GM19455 (cell line): ENCODE data around the gene JMJD6.
"Not testable (repeated sequence)": the region's sequence is repeated elsewhere in the genome, so short reads cannot be mapped to it uniquely, and the experiment has no call there.

ENCODE experiments used
- ATAC-seq: cut with Tn5 transposase; IDR thresholded peaks from one replicate; pipeline ENCODE4 v1.9.1; 2021; ENCODE audit not compliant: unreplicated experiment

The JMJD6 gene

DNA sequence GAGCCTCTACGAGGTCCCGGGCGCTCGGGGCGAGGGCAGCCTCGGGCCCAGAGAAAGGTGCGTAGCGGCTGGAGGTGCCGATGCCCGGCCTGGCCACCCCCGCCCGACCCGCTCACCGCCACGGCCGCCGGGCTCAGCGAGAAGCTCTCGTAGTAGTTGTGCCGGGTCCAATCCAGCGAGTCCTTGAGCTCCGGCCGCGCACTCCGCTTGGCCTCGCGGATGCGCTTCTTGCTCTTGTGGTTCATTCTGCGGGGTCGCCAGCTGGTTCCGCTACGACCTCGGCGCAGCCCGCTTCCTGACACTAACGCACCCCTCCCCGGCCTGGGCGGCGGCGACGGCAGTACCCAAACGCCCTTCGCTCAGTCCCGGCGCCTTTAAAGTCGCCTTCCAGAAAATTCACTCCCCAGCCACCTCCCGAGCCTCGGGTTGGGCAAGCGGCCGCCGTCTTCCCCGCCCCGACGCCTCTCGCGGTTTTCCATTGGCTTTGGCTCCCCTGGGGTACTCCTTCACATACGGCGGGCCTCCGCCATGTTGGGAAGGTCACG lies at the start of gene JMJD6:
JMJD6 (minus strand) TSS at position 376 of the 545 bp plus-strand sequence; CDS start at position 245, 131 bp downstream.
- ATAC-seq, result peak; percentile 74

DNA sequence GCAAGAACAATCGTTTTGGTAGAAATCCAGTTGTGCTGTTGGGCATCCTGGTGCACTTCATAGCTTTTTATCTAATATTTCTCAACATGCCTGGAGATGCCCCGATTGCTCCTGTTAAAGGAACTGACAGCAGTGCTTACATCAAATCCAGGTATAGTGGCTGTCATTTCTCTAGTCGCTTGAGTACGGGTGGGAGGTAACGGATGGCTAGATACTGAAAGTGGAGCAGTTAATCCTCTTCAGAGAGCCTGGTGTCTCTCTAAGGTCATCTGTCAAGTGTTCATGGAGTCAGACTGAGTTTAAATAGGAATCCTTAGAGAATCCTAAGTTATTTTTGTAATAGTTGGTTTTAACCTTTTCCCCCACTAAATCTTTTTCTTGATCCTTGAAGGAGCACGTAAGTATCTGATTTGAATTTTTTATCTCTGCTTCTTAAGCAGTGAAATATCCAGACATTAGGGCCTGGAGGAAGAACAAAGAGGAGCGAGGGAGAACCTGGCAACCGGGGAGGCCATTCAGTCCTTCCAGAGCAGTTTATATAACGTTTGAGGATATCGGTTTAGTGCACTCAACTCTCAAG lies 48.7 kb upstream of the JMJD6 start:
- ATAC-seq, result no peak

DNA sequence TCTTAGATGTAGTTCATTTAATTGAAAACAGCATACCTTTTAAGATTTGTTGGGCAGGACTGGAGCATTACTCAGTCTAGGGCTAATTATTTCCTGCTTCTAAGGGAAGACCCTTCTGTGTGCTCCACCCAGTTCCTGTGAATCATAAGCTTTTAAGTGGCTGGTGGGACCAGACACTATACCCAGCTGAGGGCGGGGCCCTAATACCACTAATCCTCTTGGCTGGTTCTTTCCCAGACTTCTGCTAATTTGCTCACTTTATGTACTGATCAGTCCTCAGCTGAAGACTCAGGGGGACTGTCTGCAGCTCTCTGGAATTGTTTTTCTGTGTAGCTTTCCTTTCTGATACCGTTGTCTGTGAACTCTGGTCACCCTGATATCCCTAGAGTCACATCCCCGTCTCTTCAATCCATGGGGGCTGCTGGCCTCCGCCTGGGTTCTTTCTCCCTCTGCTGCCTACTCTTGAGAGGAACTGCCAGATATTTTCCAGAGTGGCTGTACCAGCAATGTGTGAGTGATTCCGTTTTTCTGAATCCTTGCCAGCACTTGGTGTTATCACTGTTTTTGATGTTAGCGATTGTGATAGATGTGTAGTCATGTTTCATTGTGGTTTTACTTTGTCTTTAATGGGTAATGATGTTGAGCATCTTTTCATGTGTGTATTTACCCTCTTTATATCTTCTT lies 46.6 kb upstream of the JMJD6 start:
- no peak for ATAC-seq

DNA sequence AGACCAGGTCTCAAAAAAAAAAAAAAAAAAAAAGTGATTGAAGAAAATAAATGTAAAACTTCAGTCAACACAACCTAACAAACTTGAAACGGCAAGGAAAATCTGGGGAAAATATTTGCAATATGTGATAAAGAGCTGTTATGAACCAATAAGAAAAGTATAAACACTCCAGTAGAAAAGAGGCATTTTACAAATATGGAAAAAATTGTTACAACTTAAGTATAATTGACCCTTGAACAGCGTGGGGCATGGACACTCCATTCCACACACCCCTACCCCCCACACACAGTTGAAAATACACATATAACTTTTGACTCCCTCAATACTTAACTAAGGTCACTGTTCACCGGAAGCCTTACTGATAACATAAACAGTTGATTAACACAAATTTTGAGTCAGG lies 32.2 kb upstream of the JMJD6 start:
- no peak for ATAC-seq

- ATAC-seq, result no peak
Observed at GRCh38 chr17:76757256-76757655, 30.9 kb upstream of the JMJD6 start.

DNA sequence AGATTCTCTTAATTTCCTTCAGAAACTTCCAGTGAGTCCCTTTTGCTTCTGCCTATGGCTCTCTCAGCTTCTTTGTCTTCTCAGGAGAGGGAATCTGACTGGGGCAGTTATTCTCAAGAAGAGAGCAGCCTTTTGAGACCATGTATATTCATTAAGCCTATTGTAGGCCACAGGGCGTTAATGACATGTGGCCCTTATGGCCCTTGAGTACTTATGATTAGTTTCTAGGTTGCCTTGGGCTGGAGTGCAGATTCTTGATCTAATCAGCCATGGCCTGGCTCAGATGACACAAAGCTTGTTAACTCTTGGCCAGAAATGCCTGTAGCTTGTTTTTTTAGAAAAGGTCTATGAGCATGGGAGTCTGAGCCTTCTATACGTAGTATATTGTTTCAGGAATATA lies 28.9 kb upstream of the JMJD6 start:
- no peak for ATAC-seq

GRCh38 chr17:76753061-76753961 lies 26.9 kb upstream of the JMJD6 start:
- no peak for ATAC-seq

DNA sequence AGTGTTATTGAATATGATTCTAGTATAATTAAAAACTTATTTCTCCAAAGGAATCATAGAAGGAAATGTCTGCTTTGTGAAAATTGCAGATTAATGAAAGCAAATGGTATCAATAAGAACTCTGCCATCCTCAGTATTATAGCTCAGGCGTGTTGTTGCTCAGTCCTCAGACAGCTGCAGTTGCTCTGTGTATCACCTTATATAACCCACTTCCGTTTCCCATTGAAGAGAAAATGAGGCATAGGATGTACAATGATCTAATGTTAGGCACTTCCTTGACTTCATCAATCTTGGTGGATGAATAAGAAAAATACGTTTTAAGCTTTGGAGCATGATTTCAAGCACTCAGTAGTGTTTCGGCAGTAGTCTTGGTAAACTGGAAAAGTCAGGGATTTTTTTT lies 25.6 kb upstream of the JMJD6 start:
- ATAC-seq, result no peak

DNA sequence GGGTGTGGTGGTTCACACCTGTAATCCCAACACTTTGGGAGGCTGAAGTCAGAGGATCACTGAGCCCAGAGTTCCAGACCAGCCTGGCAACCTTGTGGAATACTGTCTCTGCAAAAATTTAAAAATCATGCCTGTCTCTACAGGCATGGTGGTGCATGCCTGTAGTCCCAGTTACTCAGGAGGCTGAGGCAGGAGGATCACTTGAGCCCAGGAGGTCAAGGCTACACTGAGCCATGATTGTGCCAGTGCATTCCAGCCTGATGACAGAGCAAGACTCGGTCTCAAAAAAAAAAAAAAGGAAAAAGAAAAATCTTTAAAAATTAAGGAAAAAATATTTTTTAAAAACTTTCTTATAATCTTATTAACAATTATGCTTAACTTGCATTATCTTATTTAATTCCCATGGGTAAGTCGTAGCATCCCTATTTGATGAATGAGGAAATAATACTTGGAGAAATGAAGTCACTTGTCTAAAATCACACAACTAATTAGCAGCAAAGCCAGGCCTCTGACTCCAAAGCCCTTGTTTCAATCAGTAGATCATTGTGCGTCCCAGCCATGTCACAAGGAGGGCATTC lies 25.1 kb upstream of the JMJD6 start:
- ATAC-seq, result no peak

DNA sequence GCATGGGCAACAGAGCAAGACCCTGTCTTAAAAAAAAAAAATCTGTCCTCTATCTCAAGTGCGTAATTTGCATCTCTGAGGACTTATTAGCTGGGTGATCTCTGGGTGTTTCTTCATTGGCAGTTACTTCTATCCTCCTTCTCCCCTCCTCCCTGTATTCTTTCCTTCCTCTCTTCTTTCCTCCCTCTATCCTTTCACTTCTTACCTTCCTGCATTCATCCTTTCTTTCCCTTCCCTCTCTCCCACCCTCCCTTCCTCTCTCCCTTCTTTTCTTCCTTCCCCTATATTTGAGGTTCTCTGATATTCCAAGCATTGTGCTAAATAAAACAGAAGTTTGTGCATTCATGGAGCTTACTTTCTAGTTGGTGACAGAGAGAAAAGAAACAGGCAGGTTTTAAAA lies 22.3 kb upstream of the JMJD6 start:
- ATAC-seq, result no peak

DNA sequence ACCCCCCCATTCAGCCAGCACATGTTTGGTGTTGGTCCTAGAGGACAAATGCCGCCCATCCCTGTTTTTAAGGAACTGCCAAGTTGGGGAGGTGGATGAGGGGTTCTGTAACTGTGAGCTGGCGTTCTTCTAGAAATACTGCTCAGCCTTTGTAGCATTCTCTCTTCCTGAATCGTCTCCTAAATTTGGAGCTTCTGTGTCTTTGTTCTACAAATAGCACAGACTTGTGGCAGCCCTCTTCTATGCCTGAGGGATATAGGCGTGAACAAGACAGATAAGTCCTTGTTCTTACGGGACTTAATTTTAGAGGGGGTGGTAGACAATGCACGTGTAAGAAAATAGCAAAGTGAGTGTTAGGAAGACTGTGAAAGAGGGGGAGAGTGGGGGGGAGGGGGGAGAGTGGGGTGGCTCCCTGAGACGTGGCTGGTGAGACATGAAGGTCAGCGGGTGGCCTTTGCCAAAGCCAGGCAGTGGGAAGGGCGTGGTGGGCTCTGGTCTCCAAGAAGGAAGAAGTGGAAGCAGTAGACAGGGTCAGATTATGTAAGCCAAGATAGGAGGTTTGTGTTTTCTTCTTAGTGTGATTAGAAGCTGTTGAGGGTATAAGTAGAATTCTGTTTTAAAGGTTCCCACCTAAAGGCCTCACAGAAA lies 21.4 kb upstream of the JMJD6 start:
- ATAC-seq, result no peak

GRCh38 chr17:76745785-76746184 lies 19.4 kb upstream of the JMJD6 start:
- not testable (repeated sequence) for ATAC-seq

GRCh38 chr17:76744747-76745146 lies 18.3 kb upstream of the JMJD6 start:
- ATAC-seq, result no peak

- no peak for ATAC-seq
Observed at GRCh38 chr17:76742958-76743357, 16.6 kb upstream of the JMJD6 start.

DNA sequence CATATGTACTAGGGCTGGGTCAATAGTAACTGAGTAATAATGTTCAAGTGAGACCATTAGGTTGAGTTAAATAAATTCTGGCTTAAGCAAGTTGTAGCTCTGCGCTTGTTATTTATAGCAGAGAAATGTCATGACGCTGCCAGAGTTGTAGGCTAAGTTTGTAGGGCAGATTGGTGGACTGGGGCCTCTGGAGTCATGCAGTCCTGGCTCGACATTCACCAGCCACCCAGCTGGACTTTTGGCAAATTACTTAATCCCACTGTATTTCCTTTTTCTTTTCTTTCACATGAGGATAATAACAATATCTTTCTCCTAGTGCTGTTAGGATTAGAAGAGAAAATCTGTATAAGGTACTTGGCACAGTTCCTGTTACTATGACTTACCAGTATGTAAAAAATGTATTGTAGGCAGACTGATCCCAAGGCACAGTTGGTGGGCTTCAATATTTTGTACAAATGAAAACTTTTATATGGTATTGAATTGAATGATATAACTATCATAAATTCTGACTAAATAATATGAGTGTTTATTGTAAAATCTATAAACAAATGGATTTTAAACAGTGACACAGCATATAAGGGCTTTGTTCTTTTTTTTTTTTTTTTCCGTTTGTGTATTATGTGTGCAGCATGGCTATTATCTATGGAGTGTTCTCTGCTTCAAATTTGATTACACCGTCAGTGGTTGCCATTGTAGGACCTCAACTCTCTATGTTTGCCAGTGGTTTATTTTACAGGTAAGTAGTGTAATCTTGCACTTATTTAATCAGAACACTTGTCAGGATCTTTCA lies 14.1 kb upstream of the JMJD6 start:
- no peak for ATAC-seq

- not testable (repeated sequence) for ATAC-seq
Observed at GRCh38 chr17:76739568-76740115, 13.2 kb upstream of the JMJD6 start.

GRCh38 chr17:76738468-76738850 lies 12.1 kb upstream of the JMJD6 start:
- ATAC-seq, result no peak

GRCh38 chr17:76737676-76738467 lies 11.5 kb upstream of the JMJD6 start, which contains the start of gene MFSD11:
Gene MFSD11 (plus strand): TSS chr17:76738119. CDS start chr17:76738353, 234 bp downstream.
- ATAC-seq, result peak; percentile 51
